ENCODE results near the gene SLC30A7. TPM values are rescaled to one million over a fixed set of nuclear protein-coding genes. Genes with fewer than 3 reads are reported as not detected.

Gene SLC30A7
- total and polyA plus RNA-seq, 2 of the 13 experiments (the other 11 are each of a cell fraction or from before 2014, with no cell fraction given): 8.3 to 40.8 TPM

GRCh38 chr1:100895540-100896480 lies at the start of gene SLC30A7 (continued):
- TF ChIP-seq ZNF496 (CRISPR knock-in tag; IDR thresholded peaks at IDR 0.05; ENCODE audit: insufficient replicate concordance) (no peak), ZNF772 (CRISPR knock-in tag; IDR thresholded peaks at IDR 0.05) (no peak), SCMH1 (CRISPR knock-in tag; IDR thresholded peaks at IDR 0.05; ENCODE audit: borderline replicate concordance) (no peak), KLF6 (CRISPR knock-in tag; IDR thresholded peaks at IDR 0.05) (0 out of 2 replicates have a peak, but pooled peaks have one; percentile 21), KLF16 (CRISPR knock-in tag; IDR thresholded peaks at IDR 0.05) (peak in 1 of 2 experiments; percentile 29; a peak in 1 of 4 replicates), ZNF263 (CRISPR knock-in tag; IDR thresholded peaks at IDR 0.05) (no peak), CSRNP2 (CRISPR knock-in tag; conservative IDR thresholded peaks at IDR 0.05; ENCODE audit: low read depth) (no peak), ZKSCAN5 (CRISPR knock-in tag; IDR thresholded peaks at IDR 0.05) (no peak), ELF4 (CRISPR knock-in tag; IDR thresholded peaks at IDR 0.05; ENCODE audit: borderline replicate concordance) (no peak), HINFP (CRISPR knock-in tag; IDR thresholded peaks at IDR 0.05; ENCODE audit: low read depth) (no peak), BRF2 (CRISPR knock-in tag; IDR thresholded peaks at IDR 0.05) (no peak), MIER3 (CRISPR knock-in tag; IDR thresholded peaks at IDR 0.05; ENCODE audit: borderline replicate concordance) (no peak), ZBTB26 (CRISPR knock-in tag; IDR thresholded peaks at IDR 0.05; ENCODE audit: borderline replicate concordance) (no peak), ZNF558 (CRISPR knock-in tag; IDR thresholded peaks at IDR 0.05; ENCODE audit: borderline replicate concordance) (no peak), WIZ (CRISPR knock-in tag; IDR thresholded peaks at IDR 0.05) (peak; percentile 79; the same call in 1 of the 2 replicates), GFI1 (CRISPR knock-in tag; IDR thresholded peaks at IDR 0.05; ENCODE audit: borderline replicate concordance) (no peak), ADNP (CRISPR knock-in tag; IDR thresholded peaks at IDR 0.05) (no peak), GABPB1 (CRISPR knock-in tag; IDR thresholded peaks at IDR 0.05) (peak; percentile 95), ZNF10 (CRISPR knock-in tag; IDR thresholded peaks at IDR 0.05; ENCODE audit: borderline replicate concordance, low read depth) (no peak), ZNF264 (CRISPR knock-in tag; IDR thresholded peaks at IDR 0.05) (no peak; the same call in 1 of the 2 replicates), CBFB (CRISPR knock-in tag; IDR thresholded peaks at IDR 0.05) (no peak), ZNF275 (CRISPR knock-in tag; IDR thresholded peaks at IDR 0.05; ENCODE audit: borderline replicate concordance) (no peak)
